Esophagus squamous epithelium (tissue), 4 donors: ENCODE measurements around the gene CHIC2.

Experiments used
- CTCF ChIP-seq, 6 experiments: fragments of 450-650 bp in 4 of 6; fragments of 200-600 bp in 2 of 6; sonication (generic) in 2 of 6; IDR thresholded peaks; one replicate each; pipeline ENCODE4 v1.5.1; 2016 to 2019; ENCODE audit warnings: antibody characterized with exemption in 6 of 6, mild to moderate bottlenecking in 4 of 6, moderate library complexity in 4 of 6
- POLR2A ChIP-seq, 4 donors: fragments of 450-650 bp; IDR thresholded peaks; one replicate each; pipeline ENCODE4 v1.6.1; 2017; ENCODE audit warnings: antibody characterized with exemption in 4 of 4, mild to moderate bottlenecking in 4 of 4, moderate library complexity in 3 of 4

GRCh38 chr4:53986062-53986461 is 78.3 kb downstream of the CHIC2 start:
- TF ChIP-seq CTCF (IDR thresholded peaks at IDR 0.05) (no peak), POLR2A (IDR thresholded peaks at IDR 0.05) (no peak)
